HFF-Myc (cell line): ENCODE measurements around the gene KMT2C.

ENCODE experiments used
- DNase-seq: peaks from one replicate; pipeline ENCODE4 v3.0.0-alpha.2; 2011; ENCODE audit warnings: low read depth; ENCODE audit errors: extremely low read depth
- H3K4me3 ChIP-seq: replicated peaks from 2 replicates; pipeline ENCODE4 v1.5.1; 2011; ENCODE audit warnings: low read depth, mild to moderate bottlenecking, control low read depth, low read length
- TF ChIP-seq, protein P1 (sequence below): IDR thresholded peaks from 2 replicates; pipeline ENCODE4 v1.5.1; 2012; ENCODE audit warnings: mild to moderate bottlenecking, low read depth, low read length, control low read depth; ENCODE audit errors: missing control alignments

KMT2C gene

DNA sequence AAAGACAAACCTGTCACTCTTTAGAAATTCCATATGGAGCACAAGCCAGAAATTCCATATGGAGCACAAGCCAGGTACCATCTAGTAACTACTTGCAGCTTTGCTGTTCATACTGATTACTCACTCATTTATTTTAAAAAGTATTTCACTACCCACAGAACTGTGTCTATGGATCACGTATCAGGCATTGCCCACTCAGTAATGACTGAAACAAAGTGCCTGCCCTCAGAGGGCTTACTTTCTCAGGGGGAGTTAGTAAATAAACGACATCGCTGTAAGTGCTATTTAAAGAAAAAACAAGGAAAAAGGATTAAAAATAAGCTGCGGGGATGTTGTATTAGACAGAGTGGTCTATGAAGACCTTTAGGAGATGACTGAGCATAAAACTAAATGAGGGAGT, 239.4 kb downstream of the KMT2C start:
- DNase-seq: no peak
- TF ChIP-seq, protein P1, sequence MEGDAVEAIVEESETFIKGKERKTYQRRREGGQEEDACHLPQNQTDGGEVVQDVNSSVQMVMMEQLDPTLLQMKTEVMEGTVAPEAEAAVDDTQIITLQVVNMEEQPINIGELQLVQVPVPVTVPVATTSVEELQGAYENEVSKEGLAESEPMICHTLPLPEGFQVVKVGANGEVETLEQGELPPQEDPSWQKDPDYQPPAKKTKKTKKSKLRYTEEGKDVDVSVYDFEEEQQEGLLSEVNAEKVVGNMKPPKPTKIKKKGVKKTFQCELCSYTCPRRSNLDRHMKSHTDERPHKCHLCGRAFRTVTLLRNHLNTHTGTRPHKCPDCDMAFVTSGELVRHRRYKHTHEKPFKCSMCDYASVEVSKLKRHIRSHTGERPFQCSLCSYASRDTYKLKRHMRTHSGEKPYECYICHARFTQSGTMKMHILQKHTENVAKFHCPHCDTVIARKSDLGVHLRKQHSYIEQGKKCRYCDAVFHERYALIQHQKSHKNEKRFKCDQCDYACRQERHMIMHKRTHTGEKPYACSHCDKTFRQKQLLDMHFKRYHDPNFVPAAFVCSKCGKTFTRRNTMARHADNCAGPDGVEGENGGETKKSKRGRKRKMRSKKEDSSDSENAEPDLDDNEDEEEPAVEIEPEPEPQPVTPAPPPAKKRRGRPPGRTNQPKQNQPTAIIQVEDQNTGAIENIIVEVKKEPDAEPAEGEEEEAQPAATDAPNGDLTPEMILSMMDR: no peak
- H3K4me3 ChIP-seq: no peak overlapping the region

DNA sequence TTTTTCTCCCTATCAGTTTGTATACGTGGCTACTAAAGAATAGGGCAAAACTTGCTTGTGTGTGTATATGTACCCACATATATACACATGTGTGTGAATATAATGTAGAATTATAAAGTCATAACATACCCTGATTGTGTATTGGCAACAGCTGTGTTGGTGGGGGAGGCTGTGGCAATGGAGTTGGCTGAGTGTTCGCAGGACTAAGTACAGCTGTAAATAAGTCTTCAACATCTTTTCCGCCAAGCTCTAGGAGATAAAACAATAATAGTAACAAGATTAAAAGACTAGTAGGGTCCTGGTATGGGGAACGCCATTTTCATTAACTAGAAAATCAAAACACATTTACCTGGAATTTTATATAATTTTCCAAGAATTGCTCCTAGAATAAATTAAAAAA, 241.9 kb downstream of the KMT2C start:
- H3K4me3 ChIP-seq: no peak overlapping the region
- no peak for DNase-seq
- TF ChIP-seq, protein P1: no peak

DNA sequence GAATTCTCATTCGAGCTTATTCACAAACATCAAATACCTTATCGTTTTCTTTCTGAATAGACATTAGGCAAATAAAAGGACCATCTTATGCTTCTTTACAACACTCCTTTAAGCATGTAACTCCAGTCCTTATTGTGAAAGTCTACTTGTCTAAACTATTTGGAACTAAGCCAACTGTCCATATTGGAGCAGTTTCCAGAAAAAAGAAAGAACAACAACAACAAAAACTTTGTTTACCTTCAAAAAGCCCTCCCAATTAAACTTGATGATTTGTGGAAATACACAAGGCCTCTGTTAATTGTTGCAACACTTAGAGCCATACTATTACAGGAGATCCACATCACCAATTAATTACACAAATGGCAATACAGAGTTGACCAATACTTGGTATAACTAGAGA, 246.7 kb downstream of the KMT2C start:
- no peak overlapping the region for H3K4me3 ChIP-seq
- DNase-seq: no peak
- TF ChIP-seq, protein P1: no peak

DNA sequence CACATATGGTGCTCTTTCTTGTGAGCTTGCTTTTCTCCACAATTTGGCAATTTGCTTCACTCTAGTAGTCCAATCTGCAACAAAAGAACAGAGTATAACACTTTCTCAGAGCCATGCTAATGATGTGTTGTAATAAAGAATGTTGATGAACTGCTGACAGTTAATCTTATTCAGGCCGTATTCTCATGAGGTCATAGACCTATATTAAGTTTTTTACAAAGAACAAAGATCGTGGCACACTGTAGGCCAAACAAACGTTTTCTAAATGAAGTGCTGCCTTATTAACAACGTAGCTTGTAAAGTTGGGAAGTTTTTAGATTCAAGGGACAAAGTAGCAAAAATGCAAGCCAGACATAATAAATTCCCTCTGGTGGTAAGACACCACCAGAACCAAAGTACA, 250.2 kb downstream of the KMT2C start:
- TF ChIP-seq, protein P1: no peak
- no peak for DNase-seq
- H3K4me3 ChIP-seq: no peak overlapping the region

DNA sequence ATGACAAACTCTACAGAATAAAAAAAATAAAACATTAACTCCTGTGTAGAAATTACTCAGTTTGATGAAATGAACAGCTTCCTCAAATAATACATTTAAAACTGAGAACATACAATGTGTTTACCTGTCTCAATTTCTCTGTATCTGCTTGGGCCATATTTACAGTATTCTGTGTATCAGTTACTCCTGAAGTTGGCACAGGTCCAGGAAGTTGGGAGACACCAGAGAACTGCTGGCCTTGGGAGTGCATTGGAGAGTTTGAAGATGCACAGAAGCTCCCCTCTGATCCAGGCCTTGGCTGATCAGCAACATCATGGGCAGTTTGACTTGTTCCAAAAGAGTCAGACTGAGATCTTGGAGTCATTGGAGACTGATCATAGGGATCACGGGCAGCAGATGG, 255.2 kb downstream of the KMT2C start:
- H3K4me3 ChIP-seq: no peak overlapping the region
- DNase-seq: no peak

DNA sequence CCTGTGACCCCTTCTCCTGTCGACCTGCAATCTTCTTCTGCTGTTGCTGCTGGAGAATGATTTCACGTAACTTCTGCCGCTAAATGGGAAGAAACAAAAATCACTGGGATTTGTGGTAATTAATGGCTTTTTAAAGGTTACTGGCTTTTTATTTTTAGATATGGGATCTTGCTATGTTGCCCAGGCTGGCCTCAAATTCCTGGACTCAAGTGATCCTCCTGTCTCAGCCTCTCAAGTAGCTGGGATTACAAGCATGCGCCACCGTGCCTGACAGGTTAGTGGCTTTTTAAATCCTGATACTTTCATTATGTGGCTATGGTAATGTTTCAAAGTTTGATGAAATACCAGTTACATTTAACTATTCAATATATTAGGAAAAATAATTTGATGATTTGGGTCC, 255.8 kb downstream of the KMT2C start:
- DNase-seq: no peak
- TF ChIP-seq, protein P1: no peak
- no peak overlapping the region for H3K4me3 ChIP-seq

More for the DNA sequence above, 255.2 kb downstream of the KMT2C start:
- TF ChIP-seq, protein P1: no peak

DNA sequence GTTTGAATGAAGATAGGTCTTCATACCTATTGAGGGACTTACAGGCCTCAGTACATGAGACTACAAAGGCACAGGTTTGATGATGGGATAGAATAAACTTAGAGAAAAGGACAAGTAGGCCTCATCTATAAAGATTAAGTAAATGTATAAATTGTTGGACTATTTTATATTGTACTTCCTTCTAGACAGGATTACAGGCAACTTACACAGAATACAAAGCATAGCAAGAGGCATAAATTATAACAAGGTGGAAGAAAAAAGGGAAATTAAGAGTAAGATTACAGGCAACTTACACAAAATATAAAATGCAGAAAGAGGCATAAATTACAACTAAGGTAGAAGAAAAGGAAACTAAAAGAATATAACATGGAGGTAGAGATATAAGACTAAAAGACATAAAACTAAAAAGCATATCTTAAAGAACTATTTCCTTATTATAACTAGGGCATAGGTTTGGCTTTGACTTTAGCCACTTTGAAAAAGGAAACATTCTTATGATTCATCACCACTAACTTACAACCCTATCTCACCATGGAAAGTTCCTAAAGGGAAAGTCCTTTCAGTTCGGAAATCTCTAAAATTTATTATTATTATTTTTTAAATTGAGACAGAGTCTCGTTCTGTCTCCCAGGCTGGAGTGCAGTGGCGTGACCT, 257.3 kb downstream of the KMT2C start:
- no peak overlapping the region for H3K4me3 ChIP-seq
- TF ChIP-seq, protein P1: no peak
- no peak for DNase-seq
